LNCaP clone FGC (cell line): ENCODE results near the gene DBT.
A peak's percentile ranks its signal among the peaks of the same experiment; 100 is the strongest.
"Not testable (repeated sequence)": the region's sequence is repeated elsewhere in the genome, so short reads cannot be mapped to it uniquely, and the experiment has no call there.

ENCODE experiments used
- DNase-seq: peaks from one replicate; pipeline ENCODE4 v3.0.0-alpha.2; 2011; ENCODE audit warnings: low read depth
- H3K4me3 ChIP-seq: 2 replicates; pipeline ENCODE4 v1.5.1; 2011; ENCODE audit warnings: mild to moderate bottlenecking, low read depth, low read length, control low read depth
- CTCF ChIP-seq: IDR thresholded peaks from 2 replicates; pipeline ENCODE4 v1.5.1; 2012; ENCODE audit warnings: mild to moderate bottlenecking; ENCODE audit not compliant: control insufficient read depth, insufficient read depth; ENCODE audit errors: extremely low read depth

The DBT gene

DNA sequence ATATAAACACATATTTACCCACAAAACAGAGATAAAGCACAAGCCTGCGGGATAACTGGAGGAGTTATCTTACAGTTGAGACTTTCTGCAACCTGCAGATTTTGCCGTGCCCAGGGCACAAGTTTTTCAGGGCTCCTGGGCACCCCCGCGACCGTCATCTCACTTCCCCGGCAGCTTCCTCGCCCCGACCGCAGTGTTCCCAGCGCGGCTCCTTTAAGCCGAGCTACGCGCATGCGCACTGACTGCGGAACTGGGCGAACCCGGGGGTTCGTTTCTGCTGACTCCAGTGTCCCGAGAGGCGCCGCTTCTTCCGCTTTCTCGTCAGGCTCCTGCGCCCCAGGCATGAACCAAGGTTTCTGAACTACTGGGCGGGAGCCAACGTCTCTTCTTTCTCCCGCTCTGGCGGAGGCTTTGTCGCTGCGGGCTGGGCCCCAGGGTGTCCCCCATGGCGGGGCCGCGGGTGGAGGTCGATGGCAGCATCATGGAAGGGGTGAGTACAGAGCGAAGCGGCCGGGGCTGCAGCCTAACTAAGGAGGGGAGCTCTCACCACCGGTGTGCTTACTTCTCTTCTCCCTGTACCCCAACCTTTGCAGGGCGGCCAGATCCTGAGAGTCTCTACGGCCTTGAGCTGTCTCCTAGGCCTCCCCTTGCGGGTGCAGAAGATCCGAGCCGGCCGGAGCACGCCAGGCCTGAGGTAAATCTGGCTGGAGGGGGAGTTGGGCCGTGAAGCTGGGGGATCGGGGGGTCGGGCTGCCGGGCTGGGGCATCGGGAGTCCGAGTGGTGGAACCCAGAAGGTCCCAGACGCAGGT is 16.5 kb upstream of the DBT start, which contains the start of gene RTCA:
RTCA (plus strand) TSS at position 286 of the 810 bp plus-strand sequence; CDS start at position 446, 160 bp downstream.
- DNase-seq, result peak; percentile 81
- no peak for TF ChIP-seq CTCF
- H3K4me3 ChIP-seq, result peak within 1 kb of the TSS; percentile 94

DNA sequence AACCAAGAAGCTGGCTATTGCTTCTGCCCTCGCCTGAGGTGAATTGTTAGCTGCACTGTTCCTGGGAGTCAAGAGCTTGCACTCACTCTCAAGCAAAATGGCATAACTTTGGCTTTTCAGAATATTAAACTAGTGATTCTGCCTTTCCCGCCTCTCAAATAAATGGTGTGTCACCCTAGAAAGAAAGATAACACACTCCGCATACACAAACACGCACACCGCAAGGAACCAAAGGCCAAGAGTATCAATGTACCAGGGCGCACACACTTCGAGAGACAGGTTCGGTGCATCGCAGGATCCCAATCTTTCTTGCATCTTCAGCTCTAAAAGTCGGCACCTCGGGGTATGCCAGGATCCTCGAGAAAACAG is 15.9 kb upstream of the DBT start:
- no peak for TF ChIP-seq CTCF
- DNase-seq, result no peak
- peak overlapping the region; percentile 94 for H3K4me3 ChIP-seq

DNA sequence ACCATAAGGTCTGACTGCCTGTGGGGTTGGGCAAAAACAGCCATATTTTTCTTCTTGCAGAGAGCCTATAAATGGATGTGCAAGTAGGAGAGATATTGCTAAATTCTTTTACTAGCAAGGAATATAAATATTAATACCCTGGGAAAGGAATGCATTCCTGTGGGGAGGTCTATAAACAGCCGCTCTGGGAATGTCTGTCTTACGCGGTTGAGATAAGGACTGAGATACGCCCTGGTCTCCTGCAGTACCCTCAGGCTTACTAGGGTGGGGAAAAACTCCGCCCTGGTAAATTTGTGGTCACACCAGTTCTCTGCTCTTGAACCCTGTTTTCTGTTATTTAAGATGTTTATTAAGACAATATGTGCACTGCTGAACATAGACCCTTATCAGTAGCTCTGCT is 14.4 kb upstream of the DBT start:
- DNase-seq, H3K4me3 ChIP-seq: not testable (repeated sequence)

DNA sequence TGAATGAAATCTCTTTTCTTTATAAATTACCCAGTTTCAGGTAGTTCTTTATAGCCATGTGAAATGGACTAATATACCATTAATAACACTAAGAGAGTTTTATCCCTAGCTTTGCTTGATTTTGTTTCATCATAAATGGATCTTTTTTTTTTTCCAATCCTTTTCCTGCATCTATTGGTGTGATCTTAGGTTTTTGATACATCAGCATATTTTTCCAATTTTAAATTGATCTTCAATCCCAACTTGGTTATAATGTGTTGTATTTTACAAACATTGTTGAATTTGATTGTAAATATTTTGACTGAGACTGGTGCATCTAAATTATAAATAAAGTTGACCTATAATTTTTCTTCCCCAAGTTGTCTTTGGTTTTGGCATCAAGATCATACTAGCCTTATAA is 12.1 kb upstream of the DBT start:
- DNase-seq, result no peak

GRCh38 chr1:100258427-100258826 is 8.8 kb upstream of the DBT start:
- not testable (repeated sequence) for H3K4me3 ChIP-seq, DNase-seq

More for the DNA sequence above, 12.1 kb upstream of the DBT start:
- TF ChIP-seq CTCF, result no peak
- no peak overlapping the region for H3K4me3 ChIP-seq

DNA sequence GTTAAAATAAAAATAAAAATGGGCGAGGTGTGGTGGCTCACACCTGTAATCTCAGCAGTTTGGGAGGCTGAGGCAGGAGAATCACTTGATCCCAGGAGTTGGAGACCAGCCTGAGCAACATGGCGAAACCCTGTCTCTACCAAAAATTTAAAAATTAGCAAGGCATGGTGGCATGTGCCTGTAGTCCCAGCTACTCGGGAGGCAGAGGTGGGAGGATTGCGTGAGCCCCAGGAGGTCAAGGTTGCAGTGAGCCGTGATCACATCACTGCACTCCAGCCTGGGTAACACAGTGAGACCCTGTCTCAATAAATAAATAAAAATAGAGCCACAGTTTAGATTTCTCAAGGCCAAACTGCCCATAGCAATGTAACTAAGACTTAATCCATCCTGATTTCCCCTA is 6.6 kb upstream of the DBT start:
- H3K4me3 ChIP-seq, DNase-seq: not testable (repeated sequence)

GRCh38 chr1:100253552-100253951 is 3.9 kb upstream of the DBT start:
- 0 out of 2 replicates have a peak overlapping the region, but pooled peaks have one; percentile 5 for H3K4me3 ChIP-seq
- DNase-seq, result no peak
- no peak for TF ChIP-seq CTCF

DNA sequence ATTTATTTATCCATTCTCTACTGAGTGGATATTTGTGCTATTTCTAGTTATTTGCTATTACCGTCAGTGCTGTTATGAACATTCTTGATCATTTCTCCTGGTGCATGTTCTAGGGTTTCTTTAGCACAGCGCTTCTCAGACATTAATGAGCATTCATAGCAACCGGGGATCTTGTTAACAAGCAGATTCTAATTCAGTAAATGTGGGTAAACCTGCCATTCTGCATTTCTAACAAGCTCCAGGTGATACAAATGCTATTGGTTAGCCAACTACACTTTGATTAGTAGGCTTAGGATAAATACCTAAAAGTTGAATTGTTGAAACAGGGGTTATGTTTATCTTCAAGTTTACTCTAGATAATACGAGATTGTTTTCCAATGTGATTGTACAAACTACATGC is 3.3 kb upstream of the DBT start:
- DNase-seq, result peak; percentile 90
- H3K4me3 ChIP-seq, result peak overlapping the region; percentile 5; the same call in 1 of the 2 replicates
- TF ChIP-seq CTCF, result no peak

- TF ChIP-seq CTCF, result no peak
These were observed 1.2 kb upstream of the DBT start for GRCh38 chr1:100250807-100251206.

More at GRCh38 chr1:100250807-100251206, 1.2 kb upstream of the DBT start:
- no peak for DNase-seq
- no peak overlapping the region for H3K4me3 ChIP-seq
